ENCODE measurements around the gene BNC2.

BNC2 gene

DNA sequence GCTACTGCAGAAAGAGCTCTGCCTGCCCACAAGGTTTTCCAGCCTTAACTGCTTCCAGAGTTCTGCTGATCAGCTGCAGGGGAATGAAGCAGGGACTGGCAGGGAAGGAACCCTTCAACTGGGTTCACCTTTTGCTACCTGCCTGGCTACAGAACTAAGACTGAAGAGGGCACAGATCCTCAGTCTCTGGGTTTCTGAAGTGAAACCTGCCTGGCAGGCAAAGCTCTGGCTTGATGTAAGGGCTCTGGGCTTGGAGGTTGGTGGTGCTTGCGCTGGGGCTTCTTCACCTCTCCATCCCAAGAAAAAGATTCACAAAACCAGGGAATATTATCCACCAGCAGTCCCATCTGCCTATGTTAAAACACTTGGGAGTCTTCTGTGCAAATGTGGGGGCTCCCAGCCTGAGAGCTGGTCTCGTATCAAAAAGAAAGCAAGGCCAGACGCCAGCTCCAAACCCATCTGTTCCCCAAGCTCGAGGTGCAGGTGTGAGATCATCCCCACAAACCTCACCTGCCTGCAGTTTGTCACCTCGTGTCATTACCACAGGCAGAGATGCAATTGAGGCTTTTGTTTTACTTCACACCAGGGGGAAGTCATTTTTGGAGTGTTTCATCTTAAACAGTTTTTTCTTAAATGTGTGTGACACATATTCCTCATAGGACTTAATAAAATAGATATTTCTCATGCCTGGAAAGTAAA lies 58.3 kb downstream of the BNC2 start:
- Histone ChIP-seq H3K27me3 (ENCODE audit: control insufficient read depth, insufficient read depth, low read length) (no peaks in the 10 kb centered on the region), H3K36me3 (ENCODE audit: control insufficient read depth, low read depth, low read length) (no peaks in the 10 kb centered on the region), H3K9ac (ENCODE audit: low read length) (peak overlapping the region; percentile 9), H3K4me3 (ENCODE audit: low read length) (no peak overlapping the region), H3K27ac (ENCODE audit: low read length) (no peak overlapping the region), H3K4me1 (ENCODE audit: control insufficient read depth, low read depth, low read length) (peaks cover 45% of the 10 kb centered on the region), H3K9me3 (ENCODE audit: control insufficient read depth, low read depth, low read length) (no peaks in the 10 kb centered on the region)

DNA sequence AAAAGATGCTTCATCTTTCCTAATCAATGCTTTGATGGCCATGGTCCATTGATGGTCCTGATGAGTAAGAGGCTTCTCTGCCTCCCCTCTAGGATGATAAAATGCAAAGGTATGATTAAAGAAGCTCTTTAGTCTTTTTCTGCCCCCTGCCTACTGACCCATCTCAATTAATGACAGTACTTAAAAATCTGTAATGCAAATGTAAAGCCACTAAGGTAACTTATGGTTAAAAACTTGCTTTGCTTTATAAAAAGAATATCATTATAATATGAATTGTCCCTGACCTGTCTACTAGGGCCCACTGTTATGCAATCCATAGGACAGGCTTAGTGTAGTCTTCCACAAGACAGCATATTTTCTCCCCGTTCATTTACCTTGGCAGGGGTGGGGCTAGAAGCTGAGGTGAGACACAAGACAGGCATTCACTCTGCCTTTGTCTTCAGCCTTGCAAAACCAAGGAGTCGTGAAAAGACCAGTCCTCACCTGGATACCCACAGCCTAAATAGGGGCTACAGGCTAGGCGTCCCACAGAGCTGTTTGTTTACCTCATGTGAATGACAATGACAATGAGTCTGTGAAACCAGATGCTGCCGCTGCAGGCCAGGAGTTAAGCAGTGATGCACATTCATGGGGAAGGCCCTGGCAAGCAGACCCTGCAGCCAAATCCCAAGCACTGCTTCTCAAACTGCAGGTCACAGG lies 60.4 kb downstream of the BNC2 start:
- Histone ChIP-seq H3K4me1 (ENCODE audit: control insufficient read depth, low read depth, low read length) (peaks cover 48% of the 10 kb centered on the region), H3K36me3 (ENCODE audit: control insufficient read depth, low read depth, low read length) (no peaks in the 10 kb centered on the region), H3K9ac (ENCODE audit: low read length) (no peak overlapping the region), H3K4me3 (ENCODE audit: low read length) (no peak overlapping the region), H3K27me3 (ENCODE audit: control insufficient read depth, insufficient read depth, low read length) (no peaks in the 10 kb centered on the region), H3K9me3 (ENCODE audit: control insufficient read depth, low read depth, low read length) (no peaks in the 10 kb centered on the region), H3K27ac (ENCODE audit: low read length) (peak overlapping the region; percentile 20)

DNA sequence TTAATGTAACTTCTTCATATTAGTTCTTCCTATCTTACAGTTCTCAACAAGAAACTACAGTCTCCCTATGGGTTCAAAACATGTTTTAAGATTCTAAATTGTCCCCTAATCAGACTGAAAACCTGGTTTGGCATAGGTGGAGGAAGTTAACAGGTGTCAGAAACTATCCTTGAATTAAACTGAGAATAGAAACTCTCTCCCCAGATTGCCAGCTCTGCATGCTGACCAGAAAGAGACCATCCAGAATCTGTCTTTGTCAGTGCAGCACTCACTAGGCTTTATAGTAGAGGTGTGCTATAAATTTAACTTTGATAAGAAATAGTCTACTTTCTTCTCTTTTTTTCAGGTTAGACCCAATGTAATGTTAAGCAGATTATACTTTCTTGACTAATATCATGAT lies 63.8 kb downstream of the BNC2 start:
- Histone ChIP-seq H3K27ac (ENCODE audit: low read length) (peak overlapping the region; percentile 51), H3K27me3 (ENCODE audit: control insufficient read depth, insufficient read depth, low read length) (no peaks in the 10 kb centered on the region), H3K4me1 (ENCODE audit: control insufficient read depth, low read depth, low read length) (peaks cover 54% of the 10 kb centered on the region), H3K9me3 (ENCODE audit: control insufficient read depth, low read depth, low read length) (no peaks in the 10 kb centered on the region), H3K4me3 (ENCODE audit: low read length) (no peak overlapping the region), H3K9ac (ENCODE audit: low read length) (no peak overlapping the region), H3K36me3 (ENCODE audit: control insufficient read depth, low read depth, low read length) (no peaks in the 10 kb centered on the region)

DNA sequence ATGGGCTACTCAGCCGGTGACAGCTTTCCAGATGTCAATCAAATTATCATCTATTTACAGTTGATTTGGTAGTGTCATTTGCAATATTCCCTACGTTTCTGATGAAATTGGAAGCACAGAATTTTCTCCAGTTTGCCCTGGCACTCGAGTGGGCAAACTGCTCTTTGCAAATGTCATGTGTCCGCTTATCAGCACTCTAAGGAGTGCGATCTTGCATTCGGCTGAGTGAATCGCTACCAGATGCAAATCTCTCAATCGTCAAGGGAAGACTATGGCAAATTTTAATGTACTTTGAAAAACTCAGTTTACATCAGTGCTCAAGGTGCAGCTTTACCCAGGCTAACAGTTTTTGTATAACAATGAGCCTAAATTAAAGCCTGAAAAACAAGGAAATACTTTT lies 66.8 kb downstream of the BNC2 start:
- H3K9ac ChIP-seq (ENCODE audit: low read length): peak overlapping the region; percentile 18
- H3K36me3 ChIP-seq (ENCODE audit: control insufficient read depth, low read depth, low read length): no peaks in the 10 kb centered on the region
- H3K4me1 ChIP-seq (ENCODE audit: control insufficient read depth, low read depth, low read length): peaks cover 42% of the 10 kb centered on the region
- no peak overlapping the region for H3K4me3 ChIP-seq (ENCODE audit: low read length)
- no peaks in the 10 kb centered on the region for H3K9me3 ChIP-seq (ENCODE audit: control insufficient read depth, low read depth, low read length)
- H3K27ac ChIP-seq (ENCODE audit: low read length): peak overlapping the region; percentile 6
- no peaks in the 10 kb centered on the region for H3K27me3 ChIP-seq (ENCODE audit: control insufficient read depth, insufficient read depth, low read length)

- Histone ChIP-seq H3K36me3 (ENCODE audit: control insufficient read depth, low read depth, low read length) (no peaks in the 10 kb centered on the region), H3K27me3 (ENCODE audit: control insufficient read depth, insufficient read depth, low read length) (no peaks in the 10 kb centered on the region), H3K4me1 (ENCODE audit: control insufficient read depth, low read depth, low read length) (peaks cover 39% of the 10 kb centered on the region), H3K9me3 (ENCODE audit: control insufficient read depth, low read depth, low read length) (no peaks in the 10 kb centered on the region), H3K27ac (ENCODE audit: low read length) (no peak overlapping the region), H3K4me3 (ENCODE audit: low read length) (no peak overlapping the region), H3K9ac (ENCODE audit: low read length) (no peak overlapping the region)
These were observed 68.5 kb downstream of the BNC2 start for GRCh38 chr9:16801871-16802466.

DNA sequence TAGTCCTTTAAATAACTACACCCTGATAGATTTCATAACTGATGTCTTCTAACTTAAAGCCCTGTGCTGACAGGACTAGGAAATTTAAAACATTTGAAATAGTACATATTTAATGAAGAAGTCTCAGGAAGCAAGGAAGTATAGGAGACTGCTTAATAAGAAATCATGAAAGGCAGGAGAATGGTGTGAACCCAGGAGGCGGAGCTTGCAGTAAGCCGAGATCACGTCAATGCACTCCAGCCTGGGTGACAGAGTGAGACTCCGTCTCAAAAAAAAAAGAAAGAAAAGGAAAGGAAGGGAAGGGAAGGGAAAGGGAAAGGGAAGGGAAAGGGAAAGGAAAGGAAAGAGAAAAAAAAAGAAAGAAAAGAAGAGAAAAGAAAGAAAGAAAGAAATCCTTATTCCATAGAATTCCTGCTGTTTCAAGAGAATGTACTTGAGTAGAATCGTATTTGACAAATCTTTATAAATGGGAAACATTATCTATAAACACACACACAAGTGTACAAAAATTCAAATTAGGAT lies 74.1 kb downstream of the BNC2 start:
- Histone ChIP-seq H3K36me3 (ENCODE audit: control insufficient read depth, low read depth, low read length) (no peaks in the 10 kb centered on the region), H3K4me1 (ENCODE audit: control insufficient read depth, low read depth, low read length) (peaks cover 29% of the 10 kb centered on the region), H3K9ac (ENCODE audit: low read length) (no peak overlapping the region), H3K27ac (ENCODE audit: low read length) (no peak overlapping the region), H3K27me3 (ENCODE audit: control insufficient read depth, insufficient read depth, low read length) (no peaks in the 10 kb centered on the region), H3K4me3 (ENCODE audit: low read length) (no peak overlapping the region), H3K9me3 (ENCODE audit: control insufficient read depth, low read depth, low read length) (no peaks in the 10 kb centered on the region)

GRCh38 chr9:16794871-16795639 lies 75.4 kb downstream of the BNC2 start:
- Histone ChIP-seq H3K4me3 (ENCODE audit: low read length) (no peak overlapping the region), H3K36me3 (ENCODE audit: control insufficient read depth, low read depth, low read length) (no peaks in the 10 kb centered on the region), H3K9me3 (ENCODE audit: control insufficient read depth, low read depth, low read length) (no peaks in the 10 kb centered on the region), H3K9ac (ENCODE audit: low read length) (no peak overlapping the region), H3K4me1 (ENCODE audit: control insufficient read depth, low read depth, low read length) (peaks cover 25% of the 10 kb centered on the region), H3K27ac (ENCODE audit: low read length) (no peak overlapping the region), H3K27me3 (ENCODE audit: control insufficient read depth, insufficient read depth, low read length) (no peaks in the 10 kb centered on the region)

- Histone ChIP-seq H3K4me3 (ENCODE audit: low read length) (no peak overlapping the region), H3K27ac (ENCODE audit: low read length) (no peak overlapping the region), H3K9ac (ENCODE audit: low read length) (no peak overlapping the region), H3K9me3 (ENCODE audit: control insufficient read depth, low read depth, low read length) (no peaks in the 10 kb centered on the region), H3K27me3 (ENCODE audit: control insufficient read depth, insufficient read depth, low read length) (no peaks in the 10 kb centered on the region), H3K36me3 (ENCODE audit: control insufficient read depth, low read depth, low read length) (no peaks in the 10 kb centered on the region), H3K4me1 (ENCODE audit: control insufficient read depth, low read depth, low read length) (peaks cover 25% of the 10 kb centered on the region)
These were observed 76.4 kb downstream of the BNC2 start for GRCh38 chr9:16794103-16794502.

DNA sequence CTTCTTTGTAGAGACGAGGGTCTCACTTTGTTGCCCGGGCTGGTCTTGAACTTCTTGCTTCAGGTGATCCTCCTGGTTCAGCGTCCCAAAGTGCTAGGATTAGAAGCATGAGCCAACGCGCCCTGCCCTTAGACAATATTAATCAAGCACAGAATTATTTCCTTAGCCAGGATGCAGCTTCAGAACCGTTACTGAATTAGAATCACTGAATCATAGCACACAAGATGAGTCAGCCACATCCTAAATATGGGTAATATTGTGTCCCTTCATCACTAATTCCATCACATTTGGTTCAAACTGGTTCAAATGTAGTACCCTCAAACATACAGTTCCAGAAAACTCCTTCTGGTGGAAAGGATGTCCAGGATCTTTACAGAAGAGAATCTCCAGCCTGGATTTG lies 82.7 kb downstream of the BNC2 start:
- Histone ChIP-seq H3K9me3 (ENCODE audit: control insufficient read depth, low read depth, low read length) (no peaks in the 10 kb centered on the region), H3K27me3 (ENCODE audit: control insufficient read depth, insufficient read depth, low read length) (no peaks in the 10 kb centered on the region), H3K4me3 (ENCODE audit: low read length) (no peak overlapping the region), H3K36me3 (ENCODE audit: control insufficient read depth, low read depth, low read length) (no peaks in the 10 kb centered on the region), H3K4me1 (ENCODE audit: control insufficient read depth, low read depth, low read length) (peaks cover 14% of the 10 kb centered on the region), H3K9ac (ENCODE audit: low read length) (no peak overlapping the region), H3K27ac (ENCODE audit: low read length) (no peak overlapping the region)

GRCh38 chr9:16784002-16784401 lies 86.5 kb downstream of the BNC2 start:
- Histone ChIP-seq H3K9ac (ENCODE audit: low read length) (no peak overlapping the region), H3K4me1 (ENCODE audit: control insufficient read depth, low read depth, low read length) (peaks cover 14% of the 10 kb centered on the region), H3K36me3 (ENCODE audit: control insufficient read depth, low read depth, low read length) (no peaks in the 10 kb centered on the region), H3K27me3 (ENCODE audit: control insufficient read depth, insufficient read depth, low read length) (no peaks in the 10 kb centered on the region), H3K4me3 (ENCODE audit: low read length) (no peak overlapping the region), H3K9me3 (ENCODE audit: control insufficient read depth, low read depth, low read length) (no peaks in the 10 kb centered on the region), H3K27ac (ENCODE audit: low read length) (no peak overlapping the region)

GRCh38 chr9:16782490-16782889 lies 88.0 kb downstream of the BNC2 start:
- Histone ChIP-seq H3K9me3 (ENCODE audit: control insufficient read depth, low read depth, low read length) (no peaks in the 10 kb centered on the region), H3K36me3 (ENCODE audit: control insufficient read depth, low read depth, low read length) (no peaks in the 10 kb centered on the region), H3K9ac (ENCODE audit: low read length) (no peak overlapping the region), H3K4me3 (ENCODE audit: low read length) (no peak overlapping the region), H3K27ac (ENCODE audit: low read length) (no peak overlapping the region), H3K27me3 (ENCODE audit: control insufficient read depth, insufficient read depth, low read length) (no peaks in the 10 kb centered on the region), H3K4me1 (ENCODE audit: control insufficient read depth, low read depth, low read length) (peaks cover 14% of the 10 kb centered on the region)
